ENCODE data around the gene TMEM140.

TMEM140 gene

GRCh38 chr7:135195968-135196629 lies 48.2 kb downstream of the TMEM140 start:
- TF ChIP-seq EZH2 (optimal IDR thresholded peaks at IDR 0.05; ENCODE audit: low read depth, low read length) (no peak), EZH2phosphoT487 (IDR thresholded peaks at IDR 0.05; ENCODE audit: low read length) (no peak), CTCF (IDR thresholded peaks at IDR 0.05; ENCODE audit: low read length) (no peak)
- Histone ChIP-seq H3K4me3 (ENCODE audit: low read length) (no peak overlapping the region), H3K36me3 (replicated peaks; ENCODE audit: insufficient read depth, low read length) (no peaks in the 10 kb centered on the region), H3F3A (ENCODE audit: insufficient read depth, low read length) (no peaks in the 10 kb centered on the region), H3K79me2 (ENCODE audit: low read length) (no peaks in the 10 kb centered on the region), H3K9me3 (replicated peaks; ENCODE audit: insufficient read depth, low read length) (no peaks in the 10 kb centered on the region), H4K20me1 (ENCODE audit: insufficient read depth, low read length) (no peaks in the 10 kb centered on the region), H3K4me2 (ENCODE audit: low read depth, low read length) (no peak overlapping the region), H3K9me2 (replicated peaks; ENCODE audit: insufficient read depth, low read length) (no peaks in the 10 kb centered on the region), H3K4me1 (ENCODE audit: low read length) (no peaks in the 10 kb centered on the region), H3K27ac (ENCODE audit: low read length) (no peak overlapping the region), H3K27me3 (replicated peaks; ENCODE audit: insufficient read depth, low read length) (no peaks in the 10 kb centered on the region), H2AFZ (ENCODE audit: low read length) (no peak overlapping the region), H3K9ac (ENCODE audit: low read length) (no peak overlapping the region)
- DNase-seq, result no peak

- Histone ChIP-seq H3K4me3 (ENCODE audit: low read length) (no peak overlapping the region), H3K9me3 (replicated peaks; ENCODE audit: insufficient read depth, low read length) (no peaks in the 10 kb centered on the region), H3K4me2 (ENCODE audit: low read depth, low read length) (no peak overlapping the region), H4K20me1 (ENCODE audit: insufficient read depth, low read length) (no peaks in the 10 kb centered on the region), H3F3A (ENCODE audit: insufficient read depth, low read length) (no peaks in the 10 kb centered on the region), H2AFZ (ENCODE audit: low read length) (no peak overlapping the region), H3K9me2 (replicated peaks; ENCODE audit: insufficient read depth, low read length) (no peaks in the 10 kb centered on the region), H3K79me2 (ENCODE audit: low read length) (no peaks in the 10 kb centered on the region), H3K27me3 (replicated peaks; ENCODE audit: insufficient read depth, low read length) (no peaks in the 10 kb centered on the region), H3K36me3 (replicated peaks; ENCODE audit: insufficient read depth, low read length) (no peaks in the 10 kb centered on the region), H3K4me1 (ENCODE audit: low read length) (no peaks in the 10 kb centered on the region), H3K27ac (ENCODE audit: low read length) (no peak overlapping the region), H3K9ac (ENCODE audit: low read length) (no peak overlapping the region)
- TF ChIP-seq EZH2 (optimal IDR thresholded peaks at IDR 0.05; ENCODE audit: low read depth, low read length) (no peak), CTCF (IDR thresholded peaks at IDR 0.05; ENCODE audit: low read length) (no peak), EZH2phosphoT487 (IDR thresholded peaks at IDR 0.05; ENCODE audit: low read length) (no peak)
- no peak for DNase-seq
Measured at GRCh38 chr7:135197343-135197742, 49.5 kb downstream of the TMEM140 start.

- TF ChIP-seq CTCF (IDR thresholded peaks at IDR 0.05; ENCODE audit: low read length), result no peak
- no peak for TF ChIP-seq EZH2phosphoT487 (IDR thresholded peaks at IDR 0.05; ENCODE audit: low read length)
- TF ChIP-seq EZH2 (optimal IDR thresholded peaks at IDR 0.05; ENCODE audit: low read depth, low read length), result no peak
- Histone ChIP-seq H3K9ac (ENCODE audit: low read length) (no peak overlapping the region), H3K79me2 (ENCODE audit: low read length) (no peaks in the 10 kb centered on the region), H3F3A (ENCODE audit: insufficient read depth, low read length) (no peaks in the 10 kb centered on the region), H3K4me3 (ENCODE audit: low read length) (no peak overlapping the region), H3K4me1 (ENCODE audit: low read length) (no peaks in the 10 kb centered on the region), H2AFZ (ENCODE audit: low read length) (no peak overlapping the region), H3K27ac (ENCODE audit: low read length) (no peak overlapping the region), H4K20me1 (ENCODE audit: insufficient read depth, low read length) (no peaks in the 10 kb centered on the region), H3K27me3 (replicated peaks; ENCODE audit: insufficient read depth, low read length) (no peaks in the 10 kb centered on the region), H3K36me3 (replicated peaks; ENCODE audit: insufficient read depth, low read length) (no peaks in the 10 kb centered on the region), H3K9me3 (replicated peaks; ENCODE audit: insufficient read depth, low read length) (no peaks in the 10 kb centered on the region), H3K4me2 (ENCODE audit: low read depth, low read length) (no peak overlapping the region), H3K9me2 (replicated peaks; ENCODE audit: insufficient read depth, low read length) (no peaks in the 10 kb centered on the region)
- no peak for DNase-seq
Measured at GRCh38 chr7:135197906-135198655, 50.2 kb downstream of the TMEM140 start.

Data from MM.1S (cell line).